SKM-1 (cell line): ENCODE results near the gene PHC2.

Experiments used
- DNase-seq: peaks from one replicate; lab custom pipeline; 2025; ENCODE audit not compliant: unreplicated experiment; lab: John Stamatoyannopoulos, UW

PHC2 gene

DNA sequence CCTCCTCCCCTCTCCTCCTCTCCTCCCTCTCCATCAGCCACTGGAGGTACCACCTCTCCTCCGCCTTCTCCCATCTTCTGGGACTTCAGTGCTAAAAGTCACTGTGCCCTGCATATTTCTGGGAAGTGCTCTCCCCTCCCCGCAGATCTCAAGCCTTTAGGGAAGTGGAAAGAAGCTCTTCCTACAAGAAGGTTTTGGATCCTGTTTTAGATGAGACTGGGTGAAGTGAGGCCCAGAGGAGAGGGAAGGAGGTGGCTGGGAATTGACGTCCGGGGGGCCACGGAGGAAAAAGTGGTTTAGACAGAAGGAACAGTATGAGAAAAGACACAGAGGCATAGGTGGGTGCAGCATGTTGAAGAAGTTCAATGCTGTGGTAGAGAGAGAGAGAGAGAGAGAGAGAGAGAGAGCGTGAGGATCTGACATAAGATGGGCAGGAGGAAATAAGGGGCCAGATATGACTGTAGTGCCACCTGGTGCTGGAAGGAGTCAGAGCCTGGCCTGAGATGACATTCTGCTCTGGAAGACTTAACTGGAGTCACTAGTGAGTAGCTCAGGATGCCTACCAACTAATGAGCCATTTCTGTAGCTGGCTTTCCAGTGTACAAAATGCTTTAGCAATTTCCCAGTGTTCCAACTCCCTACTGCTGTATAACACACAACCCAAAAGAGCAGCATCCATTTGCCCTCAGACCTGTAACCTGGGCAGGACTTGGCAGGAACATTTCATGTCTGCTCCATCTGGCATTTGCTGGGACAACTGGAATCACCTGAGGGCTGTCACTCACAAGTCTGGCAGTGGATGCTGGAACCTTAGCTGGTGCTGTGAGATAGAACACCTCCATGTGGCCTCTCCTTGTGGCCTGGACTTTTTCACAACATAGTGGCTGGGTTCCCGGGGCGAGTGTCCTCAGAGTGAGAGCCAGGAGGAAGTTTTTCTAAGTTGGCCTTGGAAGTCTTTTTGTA is 24.9 kb upstream of the PHC2 start:
- DNase-seq: peak; percentile 72

DNA sequence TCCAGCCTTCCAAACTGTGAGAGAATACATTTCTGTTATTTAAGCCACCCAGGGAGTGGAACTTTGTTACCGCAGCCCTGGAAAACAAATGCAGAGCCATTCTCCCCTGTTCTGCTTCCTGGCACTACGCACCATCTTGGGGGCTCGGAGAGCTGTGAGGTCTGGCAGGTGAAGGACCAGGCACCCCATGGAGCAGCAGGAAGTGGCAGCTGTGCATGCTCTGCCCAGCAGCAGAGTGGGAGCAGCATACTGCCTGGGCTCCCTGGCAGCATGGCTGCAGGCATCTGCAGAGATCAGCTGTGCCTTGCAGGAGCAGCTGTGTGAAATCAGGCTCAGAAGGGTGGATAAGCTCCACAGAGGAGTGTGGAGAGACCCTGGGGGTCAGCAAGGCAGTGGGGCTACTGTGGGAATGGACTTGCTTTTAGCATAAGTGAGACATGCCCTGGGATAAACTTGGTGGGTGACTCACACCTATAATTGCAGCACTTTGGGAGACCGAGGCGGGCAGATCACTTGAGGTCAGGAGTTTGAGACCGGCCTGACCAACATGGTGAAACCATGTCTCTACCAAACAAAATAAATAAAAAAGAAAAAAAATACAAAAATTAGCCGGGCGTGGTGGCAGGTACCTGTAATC is 23.9 kb upstream of the PHC2 start:
- DNase-seq: no peak

- no peak for DNase-seq
Measured at GRCh38 chr1:33446590-33446989, 15.7 kb upstream of the PHC2 start.

GRCh38 chr1:33445108-33445507 is 14.2 kb upstream of the PHC2 start:
- no peak for DNase-seq

DNA sequence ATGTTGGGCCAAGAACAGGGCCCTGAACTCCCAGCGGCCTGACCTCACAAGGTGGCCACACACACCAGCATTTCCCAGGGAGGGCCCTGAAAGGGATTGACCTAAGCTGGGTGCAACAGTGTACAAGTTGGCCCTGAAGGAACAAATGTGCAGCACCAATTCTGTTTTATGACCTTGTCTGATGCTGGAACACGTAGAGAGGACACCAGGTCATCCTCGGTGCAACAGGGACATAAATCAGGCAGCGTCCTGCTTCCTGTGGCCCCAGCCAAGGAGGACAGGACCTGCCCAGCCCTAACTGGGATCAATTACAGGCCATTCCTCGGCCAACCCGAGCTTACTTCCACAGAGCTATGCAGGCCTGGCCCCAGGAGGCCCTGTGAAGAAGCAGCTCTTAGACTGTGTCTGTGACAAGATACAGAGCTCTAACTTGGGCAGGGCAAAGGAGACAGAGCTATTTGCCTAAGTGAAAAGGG is 12.8 kb upstream of the PHC2 start:
- no peak for DNase-seq

DNA sequence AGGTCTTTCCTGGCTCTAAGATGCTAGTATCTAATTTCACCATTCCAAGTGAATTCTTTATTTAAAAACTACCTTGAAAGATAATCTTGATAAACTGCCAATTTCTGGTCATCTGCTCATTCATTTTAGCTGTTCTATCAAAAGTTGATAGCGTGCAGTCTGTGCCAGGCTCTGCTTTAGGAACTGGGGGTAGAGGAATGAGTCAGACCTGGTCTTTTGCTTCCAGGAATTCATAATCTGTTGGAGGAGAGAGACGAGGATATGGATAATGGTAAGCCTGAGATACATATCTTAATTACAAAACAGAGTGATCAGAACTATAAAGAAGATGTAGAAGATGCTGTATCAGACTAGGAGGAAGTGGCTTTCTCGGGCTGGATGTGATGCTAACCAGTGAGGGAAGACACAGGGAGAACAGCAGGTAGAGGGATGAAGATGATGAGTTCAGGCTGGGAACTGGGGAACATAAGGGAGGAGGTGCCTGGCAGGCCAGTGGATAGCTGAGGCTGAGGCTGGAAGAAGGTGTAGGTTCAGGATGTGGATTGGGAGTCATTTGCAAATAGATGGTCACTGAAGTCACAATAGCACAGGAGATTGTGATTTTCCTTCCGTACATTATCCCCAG is 12.3 kb upstream of the PHC2 start:
- DNase-seq: no peak

GRCh38 chr1:33442141-33442540 is 11.2 kb upstream of the PHC2 start:
- DNase-seq: no peak

GRCh38 chr1:33441088-33441745 is 10.3 kb upstream of the PHC2 start:
- DNase-seq: no peak

GRCh38 chr1:33439662-33440061 is 8.8 kb upstream of the PHC2 start:
- DNase-seq: no peak

DNA sequence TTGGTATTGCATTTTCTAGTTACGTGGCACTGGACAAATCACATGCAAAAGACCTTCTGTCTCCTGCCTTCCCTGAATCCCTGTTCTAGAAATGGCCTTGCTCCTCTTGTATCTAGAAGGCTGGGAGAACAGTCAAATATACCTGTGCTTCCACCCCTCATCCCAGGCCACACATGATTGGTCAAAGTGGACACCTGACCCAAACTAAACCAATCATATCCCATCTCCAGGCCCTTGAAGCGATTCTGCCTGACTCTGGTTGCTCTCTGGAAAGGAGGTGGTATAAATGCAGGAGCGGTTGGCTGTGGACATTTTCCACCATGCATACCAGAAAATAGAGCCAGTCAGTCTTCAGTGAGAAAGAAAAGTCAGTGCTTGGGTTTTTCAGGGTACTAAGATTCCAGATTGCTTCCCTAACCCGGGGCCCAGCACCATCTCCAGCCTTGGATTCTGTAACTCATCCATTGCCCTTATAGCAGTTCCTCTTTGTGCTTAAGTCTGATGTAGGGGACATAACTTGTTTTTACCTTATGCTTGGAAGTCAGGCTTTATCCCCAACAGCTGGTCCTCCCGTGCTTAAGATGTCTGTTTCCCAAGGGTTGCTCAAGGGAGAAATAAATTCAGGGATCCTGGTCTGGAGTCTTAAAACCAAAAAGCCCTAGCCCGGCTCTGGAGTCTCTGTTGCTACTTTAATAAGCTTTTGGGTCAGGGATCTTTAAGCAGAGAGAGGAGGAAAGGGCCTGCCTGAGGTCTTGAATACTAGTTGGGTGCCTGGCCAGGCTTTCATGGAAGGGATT is 7.7 kb upstream of the PHC2 start:
- DNase-seq: no peak

DNA sequence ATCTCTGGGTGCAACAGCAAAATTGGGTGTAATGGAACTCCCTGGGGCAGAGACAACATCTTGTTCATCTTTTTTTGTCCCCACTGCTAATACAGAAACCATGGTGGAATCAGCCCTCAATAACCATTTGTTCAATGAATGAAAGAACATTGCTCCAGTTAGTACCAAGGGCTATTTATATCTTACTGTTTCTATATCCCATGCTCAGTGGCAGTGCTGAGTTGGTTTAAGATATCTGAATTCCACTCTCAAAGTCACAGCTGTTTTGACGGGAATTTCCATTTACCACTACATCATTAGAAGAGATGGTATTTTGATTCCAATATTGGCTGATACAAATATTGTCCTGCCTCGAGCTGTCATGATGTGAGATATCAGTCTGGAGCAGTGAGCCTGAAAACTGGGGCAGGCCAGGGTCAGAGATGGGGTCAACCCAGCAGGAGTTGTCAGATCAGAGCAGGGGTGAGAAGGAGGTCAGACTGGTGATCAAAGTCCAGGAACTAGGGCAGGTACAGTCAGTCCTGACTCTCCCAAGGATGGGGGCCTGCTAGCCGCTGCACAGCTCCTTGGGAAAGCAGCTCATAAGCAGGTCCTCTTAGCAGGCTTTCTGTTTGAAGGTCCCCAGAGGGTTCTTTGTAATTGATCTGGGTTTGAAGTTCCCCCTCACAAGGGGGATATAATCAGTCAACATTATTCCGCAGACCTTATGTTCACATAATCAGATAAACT is 5.8 kb upstream of the PHC2 start:
- DNase-seq: no peak

GRCh38 chr1:33435096-33435820 is 4.4 kb upstream of the PHC2 start:
- DNase-seq: no peak

- no peak for DNase-seq
Measured at GRCh38 chr1:33434363-33434750, 3.5 kb upstream of the PHC2 start.

GRCh38 chr1:33433509-33434362 is 2.8 kb upstream of the PHC2 start:
- peak; percentile 66 for DNase-seq

DNA sequence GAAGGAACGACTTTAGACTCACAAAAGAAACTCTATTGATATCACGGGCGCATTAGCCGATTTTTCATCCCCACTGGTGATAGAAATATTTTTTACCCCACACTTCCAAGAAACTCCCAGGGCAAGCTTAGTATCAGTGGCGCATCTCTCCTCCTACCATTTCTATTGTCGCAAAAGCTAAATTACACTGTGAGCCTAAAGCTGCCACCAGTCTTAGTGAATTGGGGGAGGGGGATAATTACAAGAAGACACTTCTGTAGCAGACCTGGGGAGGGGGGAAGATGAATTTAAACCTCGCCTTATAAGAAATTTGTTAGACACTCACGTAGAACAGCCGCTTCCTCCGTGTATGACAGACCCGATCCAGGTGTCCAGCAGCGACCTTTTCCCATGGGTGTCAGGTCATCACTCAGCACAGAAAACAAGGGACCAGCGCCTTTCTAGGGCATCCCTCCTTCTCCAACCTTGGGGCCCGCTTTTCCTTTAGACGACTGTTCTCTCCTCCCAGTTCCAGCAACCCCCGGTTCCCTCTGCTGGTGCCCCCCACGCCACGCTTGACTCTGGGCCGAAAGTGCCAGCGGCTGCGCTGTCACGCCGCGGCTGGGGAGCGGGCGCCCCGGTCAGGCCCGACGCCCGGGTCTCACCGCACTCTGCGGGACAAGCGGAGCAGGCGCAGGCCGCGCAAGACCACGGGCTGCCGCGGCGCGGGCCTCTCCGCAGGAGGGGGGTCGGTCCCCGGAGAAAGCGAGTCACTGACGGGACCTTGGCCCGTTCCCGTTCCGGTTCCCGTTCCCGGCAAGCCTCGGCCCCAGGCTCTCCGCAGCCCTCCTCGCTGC is 821 bp downstream of the PHC2 start:
- no peak for DNase-seq

- no peak for DNase-seq
Measured at GRCh38 chr1:33429332-33429731, 1.6 kb downstream of the PHC2 start.

- no peak for DNase-seq
Measured at GRCh38 chr1:33428661-33429060, 2.2 kb downstream of the PHC2 start.
